ENCODE data around the gene ADH6. TPM values are rescaled to one million over a fixed set of nuclear protein-coding genes. Genes with fewer than 3 reads are reported as not detected.

The ADH6 gene
- total and polyA plus RNA-seq, 2 of the 13 experiments (the other 11 are each of a cell fraction or from before 2014, with no cell fraction given) = 39.8 to 73.9 TPM

DNA sequence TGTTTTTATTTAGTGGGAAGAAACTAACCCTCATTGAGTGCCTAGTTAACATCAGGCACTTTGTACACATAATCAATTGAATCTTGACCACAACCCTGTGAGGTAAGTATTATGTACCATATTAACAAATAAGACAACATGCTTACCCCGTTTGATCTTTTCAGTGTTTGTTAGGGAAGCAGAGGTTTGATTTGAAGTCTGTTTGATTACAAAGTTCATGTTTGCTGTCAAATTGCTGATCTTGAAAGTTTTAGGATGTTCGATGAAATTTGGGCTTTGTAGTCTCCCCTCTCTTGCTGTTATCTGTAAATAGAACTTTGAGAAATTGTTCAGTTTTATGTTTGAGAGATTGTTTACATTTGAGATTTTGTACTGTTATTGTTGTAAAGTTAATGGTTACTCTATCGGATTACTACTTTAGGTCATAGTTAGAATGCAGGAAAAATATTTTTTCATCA is 61.5 kb downstream of the ADH6 start (continued):
- TF ChIP-seq, protein P1, sequence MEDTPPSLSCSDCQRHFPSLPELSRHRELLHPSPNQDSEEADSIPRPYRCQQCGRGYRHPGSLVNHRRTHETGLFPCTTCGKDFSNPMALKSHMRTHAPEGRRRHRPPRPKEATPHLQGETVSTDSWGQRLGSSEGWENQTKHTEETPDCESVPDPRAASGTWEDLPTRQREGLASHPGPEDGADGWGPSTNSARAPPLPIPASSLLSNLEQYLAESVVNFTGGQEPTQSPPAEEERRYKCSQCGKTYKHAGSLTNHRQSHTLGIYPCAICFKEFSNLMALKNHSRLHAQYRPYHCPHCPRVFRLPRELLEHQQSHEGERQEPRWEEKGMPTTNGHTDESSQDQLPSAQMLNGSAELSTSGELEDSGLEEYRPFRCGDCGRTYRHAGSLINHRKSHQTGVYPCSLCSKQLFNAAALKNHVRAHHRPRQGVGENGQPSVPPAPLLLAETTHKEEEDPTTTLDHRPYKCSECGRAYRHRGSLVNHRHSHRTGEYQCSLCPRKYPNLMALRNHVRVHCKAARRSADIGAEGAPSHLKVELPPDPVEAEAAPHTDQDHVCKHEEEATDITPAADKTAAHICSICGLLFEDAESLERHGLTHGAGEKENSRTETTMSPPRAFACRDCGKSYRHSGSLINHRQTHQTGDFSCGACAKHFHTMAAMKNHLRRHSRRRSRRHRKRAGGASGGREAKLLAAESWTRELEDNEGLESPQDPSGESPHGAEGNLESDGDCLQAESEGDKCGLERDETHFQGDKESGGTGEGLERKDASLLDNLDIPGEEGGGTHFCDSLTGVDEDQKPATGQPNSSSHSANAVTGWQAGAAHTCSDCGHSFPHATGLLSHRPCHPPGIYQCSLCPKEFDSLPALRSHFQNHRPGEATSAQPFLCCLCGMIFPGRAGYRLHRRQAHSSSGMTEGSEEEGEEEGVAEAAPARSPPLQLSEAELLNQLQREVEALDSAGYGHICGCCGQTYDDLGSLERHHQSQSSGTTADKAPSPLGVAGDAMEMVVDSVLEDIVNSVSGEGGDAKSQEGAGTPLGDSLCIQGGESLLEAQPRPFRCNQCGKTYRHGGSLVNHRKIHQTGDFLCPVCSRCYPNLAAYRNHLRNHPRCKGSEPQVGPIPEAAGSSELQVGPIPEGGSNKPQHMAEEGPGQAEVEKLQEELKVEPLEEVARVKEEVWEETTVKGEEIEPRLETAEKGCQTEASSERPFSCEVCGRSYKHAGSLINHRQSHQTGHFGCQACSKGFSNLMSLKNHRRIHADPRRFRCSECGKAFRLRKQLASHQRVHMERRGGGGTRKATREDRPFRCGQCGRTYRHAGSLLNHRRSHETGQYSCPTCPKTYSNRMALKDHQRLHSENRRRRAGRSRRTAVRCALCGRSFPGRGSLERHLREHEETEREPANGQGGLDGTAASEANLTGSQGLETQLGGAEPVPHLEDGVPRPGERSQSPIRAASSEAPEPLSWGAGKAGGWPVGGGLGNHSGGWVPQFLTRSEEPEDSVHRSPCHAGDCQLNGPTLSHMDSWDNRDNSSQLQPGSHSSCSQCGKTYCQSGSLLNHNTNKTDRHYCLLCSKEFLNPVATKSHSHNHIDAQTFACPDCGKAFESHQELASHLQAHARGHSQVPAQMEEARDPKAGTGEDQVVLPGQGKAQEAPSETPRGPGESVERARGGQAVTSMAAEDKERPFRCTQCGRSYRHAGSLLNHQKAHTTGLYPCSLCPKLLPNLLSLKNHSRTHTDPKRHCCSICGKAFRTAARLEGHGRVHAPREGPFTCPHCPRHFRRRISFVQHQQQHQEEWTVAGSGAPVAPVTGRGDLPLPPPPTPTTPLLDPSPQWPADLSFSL (CRISPR knock-in tag; IDR thresholded peaks at IDR 0.05) = no peak
- no peak for TF ChIP-seq RORA (CRISPR knock-in tag; IDR thresholded peaks at IDR 0.05)
- TF ChIP-seq MAFK (conservative IDR thresholded peaks at IDR 0.05 in 1 of 2, IDR thresholded peaks at IDR 0.05 in 1 of 2; ENCODE audit: low read length in 2 of 2) = peak; percentile 93 to 99
- no peak for TF ChIP-seq ZNF292 (CRISPR knock-in tag; IDR thresholded peaks at IDR 0.05; ENCODE audit: borderline replicate concordance, low read depth)
- TF ChIP-seq ZNF224 (CRISPR knock-in tag; IDR thresholded peaks at IDR 0.05) = no peak
- TF ChIP-seq, protein P2, sequence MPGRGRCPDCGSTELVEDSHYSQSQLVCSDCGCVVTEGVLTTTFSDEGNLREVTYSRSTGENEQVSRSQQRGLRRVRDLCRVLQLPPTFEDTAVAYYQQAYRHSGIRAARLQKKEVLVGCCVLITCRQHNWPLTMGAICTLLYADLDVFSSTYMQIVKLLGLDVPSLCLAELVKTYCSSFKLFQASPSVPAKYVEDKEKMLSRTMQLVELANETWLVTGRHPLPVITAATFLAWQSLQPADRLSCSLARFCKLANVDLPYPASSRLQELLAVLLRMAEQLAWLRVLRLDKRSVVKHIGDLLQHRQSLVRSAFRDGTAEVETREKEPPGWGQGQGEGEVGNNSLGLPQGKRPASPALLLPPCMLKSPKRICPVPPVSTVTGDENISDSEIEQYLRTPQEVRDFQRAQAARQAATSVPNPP (CRISPR knock-in tag; IDR thresholded peaks at IDR 0.05) = no peak
- TF ChIP-seq SP5 (CRISPR knock-in tag; IDR thresholded peaks at IDR 0.05; ENCODE audit: borderline replicate concordance, low read depth) = peak; percentile 75
- TF ChIP-seq ZBTB1 (CRISPR knock-in tag; IDR thresholded peaks at IDR 0.05; ENCODE audit: borderline replicate concordance) = no peak
- TF ChIP-seq MYNN (CRISPR knock-in tag; IDR thresholded peaks at IDR 0.05; ENCODE audit: low read depth) = no peak
- TF ChIP-seq REXO4 (CRISPR knock-in tag; IDR thresholded peaks at IDR 0.05; ENCODE audit: borderline replicate concordance) = no peak
- no peak for TF ChIP-seq ZC3H13 (CRISPR knock-in tag; IDR thresholded peaks at IDR 0.05)
- TF ChIP-seq, protein P3, sequence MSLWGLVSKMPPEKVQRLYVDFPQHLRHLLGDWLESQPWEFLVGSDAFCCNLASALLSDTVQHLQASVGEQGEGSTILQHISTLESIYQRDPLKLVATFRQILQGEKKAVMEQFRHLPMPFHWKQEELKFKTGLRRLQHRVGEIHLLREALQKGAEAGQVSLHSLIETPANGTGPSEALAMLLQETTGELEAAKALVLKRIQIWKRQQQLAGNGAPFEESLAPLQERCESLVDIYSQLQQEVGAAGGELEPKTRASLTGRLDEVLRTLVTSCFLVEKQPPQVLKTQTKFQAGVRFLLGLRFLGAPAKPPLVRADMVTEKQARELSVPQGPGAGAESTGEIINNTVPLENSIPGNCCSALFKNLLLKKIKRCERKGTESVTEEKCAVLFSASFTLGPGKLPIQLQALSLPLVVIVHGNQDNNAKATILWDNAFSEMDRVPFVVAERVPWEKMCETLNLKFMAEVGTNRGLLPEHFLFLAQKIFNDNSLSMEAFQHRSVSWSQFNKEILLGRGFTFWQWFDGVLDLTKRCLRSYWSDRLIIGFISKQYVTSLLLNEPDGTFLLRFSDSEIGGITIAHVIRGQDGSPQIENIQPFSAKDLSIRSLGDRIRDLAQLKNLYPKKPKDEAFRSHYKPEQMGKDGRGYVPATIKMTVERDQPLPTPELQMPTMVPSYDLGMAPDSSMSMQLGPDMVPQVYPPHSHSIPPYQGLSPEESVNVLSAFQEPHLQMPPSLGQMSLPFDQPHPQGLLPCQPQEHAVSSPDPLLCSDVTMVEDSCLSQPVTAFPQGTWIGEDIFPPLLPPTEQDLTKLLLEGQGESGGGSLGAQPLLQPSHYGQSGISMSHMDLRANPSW (CRISPR knock-in tag; IDR thresholded peaks at IDR 0.05; ENCODE audit: borderline replicate concordance) = no peak
- TF ChIP-seq ZNF775 (CRISPR knock-in tag; IDR thresholded peaks at IDR 0.05; ENCODE audit: borderline replicate concordance) = no peak
- peak; percentile 96 for TF ChIP-seq HOXD1 (CRISPR knock-in tag; IDR thresholded peaks at IDR 0.05)
- no peak for TF ChIP-seq PHB2 (IDR thresholded peaks at IDR 0.05; ENCODE audit: partially characterized antibody)
- no peak for TF ChIP-seq ZNF530 (CRISPR knock-in tag; IDR thresholded peaks at IDR 0.05; ENCODE audit: low read depth)
- TF ChIP-seq, protein P4, sequence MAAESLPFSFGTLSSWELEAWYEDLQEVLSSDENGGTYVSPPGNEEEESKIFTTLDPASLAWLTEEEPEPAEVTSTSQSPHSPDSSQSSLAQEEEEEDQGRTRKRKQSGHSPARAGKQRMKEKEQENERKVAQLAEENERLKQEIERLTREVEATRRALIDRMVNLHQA (CRISPR knock-in tag; IDR thresholded peaks at IDR 0.05) = no peak
- no peak for TF ChIP-seq RAD21 (CRISPR knock-in tag; IDR thresholded peaks at IDR 0.05)
- peak; percentile 85 for TF ChIP-seq TEAD3 (CRISPR knock-in tag; optimal IDR thresholded peaks at IDR 0.05; ENCODE audit: borderline replicate concordance)
- no peak for TF ChIP-seq ZNF367 (CRISPR knock-in tag; IDR thresholded peaks at IDR 0.05; ENCODE audit: borderline replicate concordance)
- no peak; the same call in 1 of the 2 replicates for TF ChIP-seq ZNF460 (CRISPR knock-in tag; IDR thresholded peaks at IDR 0.05; ENCODE audit: borderline replicate concordance)

Data from HepG2 (cell line).